Transverse colon (tissue), 4 donors: Measurements from ENCODE around the gene CACNA1C. TPM values are rescaled to one million over a fixed set of nuclear protein-coding genes. Genes with fewer than 3 reads are reported as not detected.

Experiments used
- DNase-seq: peaks from one replicate; pipeline ENCODE4 v3.0.0-alpha.2; 2019
- H3K27ac ChIP-seq, 4 donors: fragments of 200-600 bp; sonication (generic); 2 replicates each; pipeline ENCODE4 v1.5.1; 2016 to 2018; ENCODE audit warnings: inconsistent platforms in 4 of 4
- H3K27me3 ChIP-seq: fragments of 200-600 bp; sonication (generic); 2 replicates; pipeline ENCODE4 v1.5.1; 2017; ENCODE audit warnings: inconsistent platforms
- H3K36me3 ChIP-seq, 4 donors: fragments of 200-600 bp; sonication (generic); 2 replicates each; pipeline ENCODE4 v1.5.1; 2017 to 2019; ENCODE audit warnings: inconsistent platforms in 4 of 4
- H3K4me1 ChIP-seq, 4 donors: fragments of 200-600 bp; sonication (generic); 2 replicates each; pipeline ENCODE4 v1.5.1; 2017 to 2020; ENCODE audit warnings: inconsistent platforms in 4 of 4
- H3K4me3 ChIP-seq, 4 donors: fragments of 200-600 bp; sonication (generic); 1 replicate in 1 of 4; 2 replicates in 3 of 4; pipeline versions ENCODE4 v1.5.1 to v1.6.1; 2017 to 2019; ENCODE audit warnings: inconsistent platforms in 4 of 4
- H3K9me3 ChIP-seq, 2 donors: fragments of 200-600 bp; sonication (generic); 2 replicates each; pipeline ENCODE4 v1.5.1; 2017 to 2019; ENCODE audit warnings: inconsistent platforms in 2 of 2
- EP300 ChIP-seq: sonication (generic); formaldehyde crosslinking; IDR thresholded peaks from one replicate; pipeline ENCODE4 v1.6.1; 2017; ENCODE audit warnings: antibody characterized with exemption, low read depth
- POLR2A ChIP-seq: fragments of 450-650 bp; IDR thresholded peaks from one replicate; pipeline ENCODE4 v1.6.1; 2016; ENCODE audit warnings: antibody characterized with exemption, mild to moderate bottlenecking, moderate library complexity
- POLR2AphosphoS5 ChIP-seq, 3 donors: sonication (generic); formaldehyde crosslinking; IDR thresholded peaks; one replicate each; pipeline ENCODE4 v1.6.1; 2016; ENCODE audit warnings: antibody characterized with exemption in 3 of 3
- WGBS, 2 donors: methylation state at CpG; one replicate each; pipeline ENCODE4 v1.1.5; 2018; ENCODE audit warnings: low coverage in 1 of 2; 5-methylcytosine and 5-hydroxymethylcytosine counted together
- in situ Hi-C, 4 donors: fragments of 200-750 bp; cut with MboI; loops; one replicate each; pipeline versions ENCODE4 v1.15.0 to v1.15.1; 2017; ENCODE audit warnings: low sequenced_read_pairs in 3 of 4, low pct_ligation_motif_present in 1 of 4, low pct_unique_long_range_greater_than_20kb in 1 of 4
- intact Hi-C: fragments of 100-400 bp; cut with DNase I; formaldehyde crosslinking; loops from one replicate; pipeline ENCODE4 v1.15.1; 2023; ENCODE audit warnings: low total_unique reads
- total RNA-seq, 4 donors: library from RNA; depleted of rRNA; stranded (reverse); fragments of >200 nt; gene quantifications; one replicate each; pipeline ENCODE4 v1.1.0, GENCODE V29; 2016
- TF ChIP-seq, protein P1 (sequence below), 5 experiments: fragments of 200-600 bp in 3 of 5; fragments of 450-650 bp in 2 of 5; sonication (generic) in 3 of 5; IDR thresholded peaks; 1 replicate in 2 of 5; 2 replicates in 3 of 5; pipeline ENCODE4 v1.5.1; 2016 to 2017; ENCODE audit warnings: antibody characterized with exemption in 5 of 5, inconsistent platforms in 3 of 5, mild to moderate bottlenecking in 2 of 5, moderate library complexity in 1 of 5

CACNA1C gene
- total RNA-seq, 4 donors from 2014 or later, result 18.8 to 35.2 (median 24.8) TPM

DNA sequence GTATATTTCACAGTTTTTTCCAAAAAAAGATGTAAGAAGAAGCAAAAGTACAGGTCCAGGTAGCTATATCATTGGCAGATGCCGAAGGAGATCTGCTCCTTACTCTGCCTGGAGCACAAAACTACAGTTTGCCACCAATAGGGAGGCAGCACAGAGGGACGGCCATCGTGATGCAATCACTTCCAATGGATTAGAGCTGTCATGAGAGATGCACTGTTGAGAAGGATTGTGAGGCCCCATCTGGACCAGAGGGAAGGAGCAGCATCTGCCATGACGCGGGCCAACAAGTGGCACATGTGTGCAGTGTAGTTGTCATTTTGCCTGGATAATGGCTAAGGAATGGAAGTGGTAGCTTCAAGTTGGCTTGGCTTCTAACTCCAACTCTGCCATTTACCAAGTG lies 423.2 kb downstream of the CACNA1C start:
- in situ Hi-C loops (no loop called here), intact Hi-C loops (no loop called here)
- WGBS, 2 donors, result 57 to 77% methylated on average over 1 to 5 of the region's 5 CpGs
- TF ChIP-seq, protein P1, sequence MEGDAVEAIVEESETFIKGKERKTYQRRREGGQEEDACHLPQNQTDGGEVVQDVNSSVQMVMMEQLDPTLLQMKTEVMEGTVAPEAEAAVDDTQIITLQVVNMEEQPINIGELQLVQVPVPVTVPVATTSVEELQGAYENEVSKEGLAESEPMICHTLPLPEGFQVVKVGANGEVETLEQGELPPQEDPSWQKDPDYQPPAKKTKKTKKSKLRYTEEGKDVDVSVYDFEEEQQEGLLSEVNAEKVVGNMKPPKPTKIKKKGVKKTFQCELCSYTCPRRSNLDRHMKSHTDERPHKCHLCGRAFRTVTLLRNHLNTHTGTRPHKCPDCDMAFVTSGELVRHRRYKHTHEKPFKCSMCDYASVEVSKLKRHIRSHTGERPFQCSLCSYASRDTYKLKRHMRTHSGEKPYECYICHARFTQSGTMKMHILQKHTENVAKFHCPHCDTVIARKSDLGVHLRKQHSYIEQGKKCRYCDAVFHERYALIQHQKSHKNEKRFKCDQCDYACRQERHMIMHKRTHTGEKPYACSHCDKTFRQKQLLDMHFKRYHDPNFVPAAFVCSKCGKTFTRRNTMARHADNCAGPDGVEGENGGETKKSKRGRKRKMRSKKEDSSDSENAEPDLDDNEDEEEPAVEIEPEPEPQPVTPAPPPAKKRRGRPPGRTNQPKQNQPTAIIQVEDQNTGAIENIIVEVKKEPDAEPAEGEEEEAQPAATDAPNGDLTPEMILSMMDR (IDR thresholded peaks at IDR 0.05), result no peak
- no peak for TF ChIP-seq POLR2A
- no peak for TF ChIP-seq POLR2AphosphoS5 (IDR thresholded peaks at IDR 0.05)
- TF ChIP-seq EP300, result no peak
- Histone ChIP-seq H3K27me3 (no peaks in the 10 kb centered on the region), H3K4me3 (no peak overlapping the region), H3K27ac (no peak overlapping the region), H3K9me3 (no peaks in the 10 kb centered on the region), H3K4me1 (no peaks in the 10 kb centered on the region), H3K36me3 (no peaks in the 10 kb centered on the region)
- no peak for DNase-seq

DNA sequence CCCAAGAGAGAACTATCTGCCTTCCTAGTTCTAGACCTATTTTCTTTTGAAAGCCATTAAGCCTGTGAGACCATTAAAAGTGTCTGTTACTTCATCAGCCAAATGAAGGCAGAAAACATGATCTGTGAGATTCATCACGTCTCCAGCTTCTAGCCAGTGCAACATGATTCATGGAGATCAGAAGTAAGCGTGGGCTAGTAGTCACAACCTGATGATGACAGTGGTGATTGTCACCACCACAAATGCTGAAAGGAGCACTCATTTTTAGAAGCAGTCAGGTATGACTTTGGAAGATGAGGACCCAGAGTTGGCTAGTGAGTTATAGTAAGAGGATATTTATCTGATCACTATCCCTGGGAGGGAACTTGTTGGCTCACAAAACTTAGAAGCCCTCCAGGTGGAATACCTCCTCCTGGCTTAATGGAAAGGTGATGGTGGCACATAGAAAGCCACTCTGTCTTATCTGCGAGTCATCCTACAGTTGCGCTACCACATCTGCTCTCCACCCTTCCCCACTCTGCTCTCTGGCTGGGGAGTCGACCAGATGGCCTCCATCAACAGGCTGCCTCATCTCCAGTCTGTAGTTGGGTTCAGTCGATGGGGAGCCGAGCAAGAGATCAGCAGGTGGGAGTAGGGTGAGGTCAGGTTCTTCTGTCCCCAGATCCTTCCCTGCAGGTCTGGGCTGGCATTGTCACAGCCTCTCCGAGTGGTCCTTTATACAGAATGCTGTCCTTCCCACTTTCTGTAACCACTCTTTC lies 424.4 kb downstream of the CACNA1C start:
- no peak for DNase-seq
- in situ Hi-C loops (no loop called here), intact Hi-C loops (no loop called here)
- Histone ChIP-seq H3K4me1 (no peaks in the 10 kb centered on the region), H3K27me3 (no peaks in the 10 kb centered on the region), H3K36me3 (no peaks in the 10 kb centered on the region), H3K9me3 (no peaks in the 10 kb centered on the region), H3K27ac (no peak overlapping the region), H3K4me3 (no peak overlapping the region)
- WGBS, 2 donors, result 89 to 100% methylated on average over 1 to 8 of the region's 8 CpGs
- TF ChIP-seq POLR2AphosphoS5 (IDR thresholded peaks at IDR 0.05), result no peak
- no peak for TF ChIP-seq POLR2A
- TF ChIP-seq, protein P1 (IDR thresholded peaks at IDR 0.05), result no peak
- no peak for TF ChIP-seq EP300

DNA sequence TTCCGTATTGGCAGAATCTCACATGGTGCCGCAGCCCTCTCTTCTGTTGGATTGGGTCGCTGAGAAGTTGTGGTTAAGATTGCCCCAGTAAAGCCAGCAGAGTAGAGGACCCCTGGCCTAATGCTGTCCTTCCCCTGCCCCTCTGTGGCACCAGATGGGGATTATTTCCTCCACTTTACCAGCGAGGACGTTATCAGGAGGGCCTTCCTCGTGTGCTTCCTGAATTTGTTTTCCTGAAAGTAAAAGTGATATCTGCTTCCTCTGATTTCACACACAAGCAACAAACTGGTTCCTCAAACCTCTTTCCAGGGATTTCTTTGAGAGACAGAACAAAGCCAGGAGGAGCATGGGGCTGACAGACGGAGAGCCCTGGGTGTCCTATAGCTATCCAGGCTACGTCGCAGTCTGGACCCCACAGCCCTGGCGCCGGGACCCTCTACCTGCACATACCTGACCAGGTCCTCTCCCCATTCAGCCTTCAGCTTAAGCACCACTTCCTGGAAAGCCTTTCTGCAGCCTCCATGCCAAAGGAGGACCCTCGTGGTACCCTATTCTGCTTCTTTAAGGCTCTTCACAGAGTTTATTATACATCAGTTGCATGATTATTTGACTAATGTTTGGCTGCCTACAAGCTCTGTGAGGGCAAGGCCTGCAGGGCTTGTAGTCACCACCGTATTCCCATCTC lies 427.2 kb downstream of the CACNA1C start:
- Histone ChIP-seq H3K27ac (no peak overlapping the region), H3K36me3 (no peaks in the 10 kb centered on the region), H3K4me3 (no peak overlapping the region), H3K27me3 (no peaks in the 10 kb centered on the region), H3K9me3 (no peaks in the 10 kb centered on the region), H3K4me1 (peaks cover 0 to 4% (median 0%) of the 10 kb centered on the region in 4 donors)
- no peak for DNase-seq
- in situ Hi-C loops (no loop called here), intact Hi-C loops (no loop called here)
- TF ChIP-seq EP300 (no peak), POLR2A (no peak), POLR2AphosphoS5 (IDR thresholded peaks at IDR 0.05) (no peak)
- TF ChIP-seq, protein P1 (IDR thresholded peaks at IDR 0.05), result no peak
- 81% methylated on average over 13 of the region's 13 CpGs; no CpG with 5 or more reads in 1 of the 2 donors for WGBS, 2 donors

DNA sequence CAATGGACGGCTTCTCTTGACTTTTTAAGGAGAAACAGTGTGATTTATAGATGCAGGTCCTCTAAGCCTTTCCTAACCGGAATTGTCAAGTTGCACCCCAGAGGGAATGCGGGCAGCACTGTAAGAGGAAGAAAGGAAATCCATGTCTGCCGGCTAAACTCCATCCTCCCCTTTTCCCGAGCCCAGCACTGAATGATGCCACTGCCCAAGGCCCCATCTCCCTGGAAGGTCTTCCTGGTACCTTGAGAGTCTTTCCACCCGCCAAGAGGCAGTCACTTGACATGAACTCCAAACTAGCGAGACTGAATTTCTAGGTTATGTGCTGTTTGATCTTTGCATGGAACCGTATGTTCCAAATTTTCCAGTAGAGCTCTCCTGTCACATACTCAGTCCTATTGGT lies 428.6 kb downstream of the CACNA1C start:
- Histone ChIP-seq H3K27ac (no peak overlapping the region), H3K9me3 (no peaks in the 10 kb centered on the region), H3K4me3 (no peak overlapping the region), H3K4me1 (peaks cover 0 to 8% (median 0%) of the 10 kb centered on the region in 4 donors), H3K27me3 (no peaks in the 10 kb centered on the region), H3K36me3 (no peaks in the 10 kb centered on the region)
- no peak for DNase-seq
- intact Hi-C loops, result no loop called here
- TF ChIP-seq EP300, result no peak
- TF ChIP-seq POLR2A, result no peak
- TF ChIP-seq, protein P1 (IDR thresholded peaks at IDR 0.05), result no peak
- TF ChIP-seq POLR2AphosphoS5 (IDR thresholded peaks at IDR 0.05), result no peak
- in situ Hi-C loops, result no loop called here
- WGBS, 2 donors, result 84 to 86% methylated on average over 7 to 8 of the region's 8 CpGs
